PC-3 (cell line): ENCODE measurements around the gene POLA2.
A peak's percentile ranks its signal among the peaks of the same experiment; 100 is the strongest.

Source experiments
- CTCF ChIP-seq: fragments of 300-600 bp; sonication (generic); conservative IDR thresholded peaks from 2 replicates; pipeline ENCODE4 v1.5.1; 2017; ENCODE audit warnings: antibody characterized with exemption, low read depth, mild to moderate bottlenecking, low read length
- EZH2 ChIP-seq: fragments of 300-600 bp; sonication (generic); IDR thresholded peaks from one replicate; pipeline ENCODE4 v1.6.1; 2017; ENCODE audit warnings: antibody characterized with exemption, mild to moderate bottlenecking, low read length; ENCODE audit not compliant: unreplicated experiment
- EZH2phosphoT487 ChIP-seq: fragments of 300-600 bp; sonication (generic); IDR thresholded peaks from 2 replicates; pipeline ENCODE4 v1.6.1; 2018; ENCODE audit warnings: mild to moderate bottlenecking, antibody characterized with exemption, low read length, borderline replicate concordance

GRCh38 chr11:65274735-65275682, 13.2 kb downstream of the POLA2 start:
- peak; percentile 94 for TF ChIP-seq CTCF
- TF ChIP-seq EZH2: no peak
- TF ChIP-seq EZH2phosphoT487: no peak
